ENCODE results near the gene MRPL54.

MRPL54 gene

GRCh38 chr19:3785451-3785937, 23.0 kb downstream of the MRPL54 start:
- DNase-seq (ENCODE audit: low read depth) = peak; percentile 61

- peak; percentile 55 for DNase-seq (ENCODE audit: low read depth)
Measured at GRCh38 chr19:3785938-3786824, 23.7 kb downstream of the MRPL54 start, which contains the start of gene MATK. TSS of gene MATK (minus strand) at chr19:3786381. CDS start at chr19:3785135, 1,246 bp downstream.

- DNase-seq (ENCODE audit: low read depth) = no peak
Measured at GRCh38 chr19:3788996-3789778, 26.7 kb downstream of the MRPL54 start.

- DNase-seq (ENCODE audit: low read depth) = no peak
Measured at GRCh38 chr19:3790209-3790734, 27.8 kb downstream of the MRPL54 start.

- DNase-seq (ENCODE audit: low read depth) = no peak
Measured at GRCh38 chr19:3790941-3791340, 28.5 kb downstream of the MRPL54 start.

- DNase-seq (ENCODE audit: low read depth) = no peak
Measured at GRCh38 chr19:3792114-3792513, 29.6 kb downstream of the MRPL54 start.

- DNase-seq (ENCODE audit: low read depth) = no peak
Measured at GRCh38 chr19:3793799-3794198, 31.3 kb downstream of the MRPL54 start.

GRCh38 chr19:3796358-3796757, 33.9 kb downstream of the MRPL54 start:
- DNase-seq (ENCODE audit: low read depth) = no peak

- DNase-seq (ENCODE audit: low read depth) = no peak
Measured at GRCh38 chr19:3798137-3798536, 35.7 kb downstream of the MRPL54 start.

GRCh38 chr19:3800996-3801395, 38.5 kb downstream of the MRPL54 start:
- no peak for DNase-seq (ENCODE audit: low read depth)

- DNase-seq (ENCODE audit: low read depth) = peak; percentile 57
Measured at GRCh38 chr19:3801412-3802096, 39.1 kb downstream of the MRPL54 start.

- no peak for DNase-seq (ENCODE audit: low read depth)
Measured at GRCh38 chr19:3803114-3803888, 40.8 kb downstream of the MRPL54 start.

GRCh38 chr19:3803986-3804385, 41.5 kb downstream of the MRPL54 start:
- DNase-seq (ENCODE audit: low read depth) = no peak

- no peak for DNase-seq (ENCODE audit: low read depth)
Measured at GRCh38 chr19:3804429-3804828, 41.9 kb downstream of the MRPL54 start.

GRCh38 chr19:3805859-3806258, 43.4 kb downstream of the MRPL54 start:
- no peak for DNase-seq (ENCODE audit: low read depth)

GRCh38 chr19:3807131-3807480, 44.6 kb downstream of the MRPL54 start:
- no peak for DNase-seq (ENCODE audit: low read depth)

GRCh38 chr19:3807574-3808354, 45.3 kb downstream of the MRPL54 start:
- DNase-seq (ENCODE audit: low read depth) = no peak

- no peak for DNase-seq (ENCODE audit: low read depth)
Measured at GRCh38 chr19:3808420-3809143, 46.1 kb downstream of the MRPL54 start.

- no peak for DNase-seq (ENCODE audit: low read depth)
Measured at GRCh38 chr19:3809881-3810707, 47.6 kb downstream of the MRPL54 start.
